B cell (primary cell): ENCODE measurements around the gene CITED2. TPM values are rescaled to one million over a fixed set of nuclear protein-coding genes. Genes with fewer than 3 reads are reported as not detected.

Experiments
- polyA plus RNA-seq: library from polyadenylated mRNA; depleted of rRNA; stranded (reverse); fragments of >200 nt; gene quantifications from 2 replicates; pipeline ENCODE4 v1.2.3, GENCODE V29; 2012
- total RNA-seq, 2 donors: library from RNA; stranded (reverse); fragments of 120-200 nt in 1 of 2; gene quantifications; 1 replicate in 1 of 2; 2 replicates in 1 of 2; pipeline versions ENCODE4 v1.2.3 to v1.2.4, GENCODE V29; 2013 to 2022

CITED2 gene
- total and polyA plus RNA-seq, 2 donors (not counting 1 experiment from before 2014, with no cell fraction given) = 56.2 to 67.9 TPM

Other genes starting within 250 kb of the CITED2 start
- 50.4 and 53.0 TPM in 2 replicates for gene HECA, start 239.6 kb downstream of the CITED2 start, total RNA-seq
- 19.2 and 51.3 TPM in 2 replicates for gene HECA, start 239.6 kb downstream of the CITED2 start, polyA plus RNA-seq
- 3.3 and 3.6 TPM in 2 replicates for gene TXLNB, start 82.7 kb downstream of the CITED2 start, total RNA-seq
- 1.4 and 3.4 TPM in 2 replicates for gene TXLNB, start 82.7 kb downstream of the CITED2 start, polyA plus RNA-seq